ENCODE measurements around the gene IPO5. TPM values are rescaled to one million over a fixed set of nuclear protein-coding genes. Genes with fewer than 3 reads are reported as not detected.

The IPO5 gene
- total and polyA plus RNA-seq, 9 donors, result 123 to 171 (median 149) TPM

GRCh38 chr13:97928301-97928700 lies 25.2 kb upstream of the IPO5 start:
- no peak for DNase-seq
- H3K36me3 ChIP-seq (ENCODE audit: control insufficient read depth, insufficient read depth, low read length), result no peaks in the 10 kb centered on the region
- no peak overlapping the region for H3K27ac ChIP-seq (ENCODE audit: low read length)
- H3K4me3 ChIP-seq (ENCODE audit: low read length), result no peak overlapping the region
- WGBS (ENCODE audit: insufficient coverage), result 60% methylated on average over 1 of the region's 1 CpG
- no peaks in the 10 kb centered on the region for H3K4me1 ChIP-seq (ENCODE audit: control insufficient read depth, insufficient read depth, low read length)
- no peaks in the 10 kb centered on the region for H3K9me3 ChIP-seq (replicated peaks; ENCODE audit: control insufficient read depth, low read depth, low read length)
- no peaks in the 10 kb centered on the region for H3K27me3 ChIP-seq (ENCODE audit: control insufficient read depth, insufficient read depth, low read length)

- no peaks in the 10 kb centered on the region for H3K4me1 ChIP-seq (ENCODE audit: control insufficient read depth, insufficient read depth, low read length)
- no peaks in the 10 kb centered on the region for H3K9me3 ChIP-seq (replicated peaks; ENCODE audit: control insufficient read depth, low read depth, low read length)
- no peaks in the 10 kb centered on the region for H3K27me3 ChIP-seq (ENCODE audit: control insufficient read depth, insufficient read depth, low read length)
- 44% methylated on average over 5 of the region's 5 CpGs for WGBS (ENCODE audit: insufficient coverage)
- no peaks in the 10 kb centered on the region for H3K36me3 ChIP-seq (ENCODE audit: control insufficient read depth, insufficient read depth, low read length)
- DNase-seq, result no peak
- H3K4me3 ChIP-seq (ENCODE audit: low read length), result no peak overlapping the region
- no peak overlapping the region for H3K27ac ChIP-seq (ENCODE audit: low read length)
Observed at GRCh38 chr13:97932036-97932435, 21.4 kb upstream of the IPO5 start.

GRCh38 chr13:97932647-97933046 lies 20.8 kb upstream of the IPO5 start:
- H3K4me3 ChIP-seq (ENCODE audit: low read length), result no peak overlapping the region
- no peak overlapping the region for H3K27ac ChIP-seq (ENCODE audit: low read length)
- no peaks in the 10 kb centered on the region for H3K27me3 ChIP-seq (ENCODE audit: control insufficient read depth, insufficient read depth, low read length)
- no peaks in the 10 kb centered on the region for H3K36me3 ChIP-seq (ENCODE audit: control insufficient read depth, insufficient read depth, low read length)
- DNase-seq, result no peak
- 79% methylated on average over 3 of the region's 5 CpGs for WGBS (ENCODE audit: insufficient coverage)
- no peaks in the 10 kb centered on the region for H3K4me1 ChIP-seq (ENCODE audit: control insufficient read depth, insufficient read depth, low read length)
- H3K9me3 ChIP-seq (replicated peaks; ENCODE audit: control insufficient read depth, low read depth, low read length), result no peaks in the 10 kb centered on the region

- H3K36me3 ChIP-seq (ENCODE audit: control insufficient read depth, insufficient read depth, low read length), result no peaks in the 10 kb centered on the region
- H3K9me3 ChIP-seq (replicated peaks; ENCODE audit: control insufficient read depth, low read depth, low read length), result no peaks in the 10 kb centered on the region
- H3K27me3 ChIP-seq (ENCODE audit: control insufficient read depth, insufficient read depth, low read length), result no peaks in the 10 kb centered on the region
- peak; percentile 78 for DNase-seq
- H3K4me3 ChIP-seq (ENCODE audit: low read length), result no peak overlapping the region
- H3K27ac ChIP-seq (ENCODE audit: low read length), result no peak overlapping the region
- no peaks in the 10 kb centered on the region for H3K4me1 ChIP-seq (ENCODE audit: control insufficient read depth, insufficient read depth, low read length)
Observed at GRCh38 chr13:97933776-97934175, 19.7 kb upstream of the IPO5 start.

GRCh38 chr13:97934590-97934989 lies 18.9 kb upstream of the IPO5 start:
- Histone ChIP-seq H3K4me3 (ENCODE audit: low read length) (no peak overlapping the region), H3K36me3 (ENCODE audit: control insufficient read depth, insufficient read depth, low read length) (no peaks in the 10 kb centered on the region), H3K27ac (ENCODE audit: low read length) (no peak overlapping the region), H3K9me3 (replicated peaks; ENCODE audit: control insufficient read depth, low read depth, low read length) (no peaks in the 10 kb centered on the region), H3K4me1 (ENCODE audit: control insufficient read depth, insufficient read depth, low read length) (no peaks in the 10 kb centered on the region), H3K27me3 (ENCODE audit: control insufficient read depth, insufficient read depth, low read length) (no peaks in the 10 kb centered on the region)
- WGBS (ENCODE audit: insufficient coverage), result 61% methylated on average over 2 of the region's 5 CpGs
- no peak for DNase-seq

- H3K27me3 ChIP-seq (ENCODE audit: control insufficient read depth, insufficient read depth, low read length), result no peaks in the 10 kb centered on the region
- H3K4me3 ChIP-seq (ENCODE audit: low read length), result no peak overlapping the region
- H3K27ac ChIP-seq (ENCODE audit: low read length), result no peak overlapping the region
- no peaks in the 10 kb centered on the region for H3K36me3 ChIP-seq (ENCODE audit: control insufficient read depth, insufficient read depth, low read length)
- no peaks in the 10 kb centered on the region for H3K4me1 ChIP-seq (ENCODE audit: control insufficient read depth, insufficient read depth, low read length)
- WGBS (ENCODE audit: insufficient coverage), result no CpG with 5 or more reads among the region's 2 CpGs
- no peak for DNase-seq
- H3K9me3 ChIP-seq (replicated peaks; ENCODE audit: control insufficient read depth, low read depth, low read length), result no peaks in the 10 kb centered on the region
Observed at GRCh38 chr13:97935071-97935470, 18.4 kb upstream of the IPO5 start.

GRCh38 chr13:97936036-97936435 lies 17.4 kb upstream of the IPO5 start:
- no peaks in the 10 kb centered on the region for H3K36me3 ChIP-seq (ENCODE audit: control insufficient read depth, insufficient read depth, low read length)
- no peak overlapping the region for H3K4me3 ChIP-seq (ENCODE audit: low read length)
- no peaks in the 10 kb centered on the region for H3K4me1 ChIP-seq (ENCODE audit: control insufficient read depth, insufficient read depth, low read length)
- no peaks in the 10 kb centered on the region for H3K27me3 ChIP-seq (ENCODE audit: control insufficient read depth, insufficient read depth, low read length)
- H3K9me3 ChIP-seq (replicated peaks; ENCODE audit: control insufficient read depth, low read depth, low read length), result no peaks in the 10 kb centered on the region
- H3K27ac ChIP-seq (ENCODE audit: low read length), result no peak overlapping the region
- WGBS (ENCODE audit: insufficient coverage), result 39% methylated on average over 2 of the region's 3 CpGs
- DNase-seq, result peak; percentile 57

- 69% methylated on average over 3 of the region's 6 CpGs for WGBS (ENCODE audit: insufficient coverage)
- Histone ChIP-seq H3K36me3 (ENCODE audit: control insufficient read depth, insufficient read depth, low read length) (no peaks in the 10 kb centered on the region), H3K9me3 (replicated peaks; ENCODE audit: control insufficient read depth, low read depth, low read length) (no peaks in the 10 kb centered on the region), H3K4me1 (ENCODE audit: control insufficient read depth, insufficient read depth, low read length) (no peaks in the 10 kb centered on the region), H3K4me3 (ENCODE audit: low read length) (no peak overlapping the region), H3K27me3 (ENCODE audit: control insufficient read depth, insufficient read depth, low read length) (no peaks in the 10 kb centered on the region), H3K27ac (ENCODE audit: low read length) (no peak overlapping the region)
- no peak for DNase-seq
Observed at GRCh38 chr13:97938706-97939475, 14.6 kb upstream of the IPO5 start.

- Histone ChIP-seq H3K9me3 (replicated peaks; ENCODE audit: control insufficient read depth, low read depth, low read length) (no peaks in the 10 kb centered on the region), H3K4me3 (ENCODE audit: low read length) (no peak overlapping the region), H3K36me3 (ENCODE audit: control insufficient read depth, insufficient read depth, low read length) (no peaks in the 10 kb centered on the region), H3K27ac (ENCODE audit: low read length) (no peak overlapping the region), H3K4me1 (ENCODE audit: control insufficient read depth, insufficient read depth, low read length) (no peaks in the 10 kb centered on the region), H3K27me3 (ENCODE audit: control insufficient read depth, insufficient read depth, low read length) (no peaks in the 10 kb centered on the region)
- 62% methylated on average over 4 of the region's 5 CpGs for WGBS (ENCODE audit: insufficient coverage)
- no peak for DNase-seq
Observed at GRCh38 chr13:97944396-97945029, 9.0 kb upstream of the IPO5 start.

- no peaks in the 10 kb centered on the region for H3K36me3 ChIP-seq (ENCODE audit: control insufficient read depth, insufficient read depth, low read length)
- H3K4me3 ChIP-seq (ENCODE audit: low read length), result no peak overlapping the region
- H3K27ac ChIP-seq (ENCODE audit: low read length), result no peak overlapping the region
- no peak for DNase-seq
- no peaks in the 10 kb centered on the region for H3K27me3 ChIP-seq (ENCODE audit: control insufficient read depth, insufficient read depth, low read length)
- no peaks in the 10 kb centered on the region for H3K9me3 ChIP-seq (replicated peaks; ENCODE audit: control insufficient read depth, low read depth, low read length)
- H3K4me1 ChIP-seq (ENCODE audit: control insufficient read depth, insufficient read depth, low read length), result no peaks in the 10 kb centered on the region
Observed at GRCh38 chr13:97945342-97945741, 8.1 kb upstream of the IPO5 start.
